GM23338 (cell line): ENCODE measurements around the gene TMEM256. TPM values are rescaled to one million over a fixed set of nuclear protein-coding genes. Genes with fewer than 3 reads are reported as not detected.
A peak's percentile ranks its signal among the peaks of the same experiment; 100 is the strongest.

ENCODE experiments used
- ATAC-seq: fragments of 200-7000 bp; cut with Tn5 transposase; 3 replicates; pipeline ENCODE4 v1.9.1; 2020
- DNase-seq: peaks from one replicate; pipeline ENCODE4 v3.0.0-alpha.2; 2015; ENCODE audit warnings: low spot score
- H2AFZ ChIP-seq: fragments of 200-600 bp; sonication (generic); 2 replicates; pipeline ENCODE4 v1.8.0; 2016; ENCODE audit warnings: antibody characterized with exemption, mild to moderate bottlenecking, moderate library complexity
- H3F3A ChIP-seq: fragments of 200-600 bp; sonication (generic); replicated peaks from 2 replicates; pipeline ENCODE4 v1.8.0; 2017; ENCODE audit warnings: antibody characterized with exemption, mixed run types, low read depth
- H3K27ac ChIP-seq: fragments of 200-600 bp; sonication (generic); 2 replicates; pipeline ENCODE4 v1.6.1; 2016; ENCODE audit warnings: low read depth
- H3K27me3 ChIP-seq: fragments of 200-600 bp; sonication (generic); 2 replicates; pipeline ENCODE4 v1.8.0; 2016; ENCODE audit warnings: mild to moderate bottlenecking, mixed run types, moderate library complexity; ENCODE audit not compliant: insufficient read depth
- H3K36me3 ChIP-seq: fragments of 200-600 bp; sonication (generic); 2 replicates; pipeline ENCODE4 v1.8.0; 2016; ENCODE audit warnings: mild to moderate bottlenecking; ENCODE audit not compliant: insufficient read depth
- H3K4me1 ChIP-seq: fragments of 200-600 bp; sonication (generic); 2 replicates; pipeline ENCODE4 v1.8.0; 2016; ENCODE audit warnings: mild to moderate bottlenecking, moderate library complexity; ENCODE audit not compliant: insufficient read depth
- H3K4me2 ChIP-seq: fragments of 200-600 bp; sonication (generic); 2 replicates; pipeline ENCODE4 v1.7.1; 2017; ENCODE audit warnings: mixed run types
- H3K4me3 ChIP-seq: fragments of 200-600 bp; sonication (generic); 2 replicates; pipeline ENCODE4 v1.6.1; 2016; ENCODE audit warnings: mixed run types
- H3K79me2 ChIP-seq: fragments of 200-600 bp; sonication (generic); replicated peaks from 2 replicates; pipeline ENCODE4 v1.8.0; 2017; ENCODE audit warnings: mild to moderate bottlenecking; ENCODE audit not compliant: insufficient read depth
- H3K9me2 ChIP-seq: fragments of 200-600 bp; sonication (generic); 2 replicates; pipeline ENCODE4 v1.8.0; 2017; ENCODE audit not compliant: insufficient read depth
- H4K20me1 ChIP-seq: fragments of 200-600 bp; sonication (generic); replicated peaks from 2 replicates; pipeline ENCODE4 v1.8.0; 2017; ENCODE audit warnings: mild to moderate bottlenecking; ENCODE audit not compliant: insufficient read depth
- H3K27ac Mint-ChIP-seq: 2 replicates; pipeline ENCODE4 v1.8.0; 2020; ENCODE audit warnings: inconsistent platforms, mild to moderate bottlenecking, moderate library complexity, mixed read lengths
- H3K27me3 Mint-ChIP-seq: 3 replicates; pipeline ENCODE4 v1.8.0; 2022; ENCODE audit warnings: low read depth, mild to moderate bottlenecking, moderate library complexity, mixed read lengths, inconsistent platforms; ENCODE audit not compliant: insufficient read depth, poor library complexity
- H3K36me3 Mint-ChIP-seq: 3 replicates; pipeline ENCODE4 v1.8.0; 2021; ENCODE audit warnings: low read depth, mild to moderate bottlenecking, inconsistent platforms, moderate library complexity, mixed read lengths
- H3K4me1 Mint-ChIP-seq: 3 replicates; pipeline ENCODE4 v1.8.0; 2020; ENCODE audit warnings: mild to moderate bottlenecking, inconsistent platforms, mixed read lengths
- H3K4me3 Mint-ChIP-seq: 3 replicates; pipeline ENCODE4 v1.8.0; 2021; ENCODE audit warnings: moderate library complexity, mild to moderate bottlenecking, inconsistent platforms, mixed read lengths
- H3K9me3 Mint-ChIP-seq: 3 replicates; pipeline ENCODE4 v1.8.0; 2020; ENCODE audit warnings: moderate library complexity, mild to moderate bottlenecking, inconsistent platforms, mixed read lengths
- CREB1 ChIP-seq: fragments of 250-450 bp; sonication (Bioruptor Pico); IDR thresholded peaks from 2 replicates; pipeline ENCODE4 v1.5.0; 2020; ENCODE audit warnings: low read depth, mild to moderate bottlenecking, moderate library complexity
- EZH2 ChIP-seq: fragments of 200-600 bp; sonication (generic); IDR thresholded peaks from one replicate; pipeline ENCODE4 v1.8.0; 2017; ENCODE audit warnings: antibody characterized with exemption, mild to moderate bottlenecking, low read depth; ENCODE audit not compliant: unreplicated experiment
- JUNB ChIP-seq: IDR thresholded peaks from one replicate; pipeline ENCODE4 v1.6.1; 2016; ENCODE audit warnings: antibody characterized with exemption; ENCODE audit not compliant: unreplicated experiment
- NANOG ChIP-seq: IDR thresholded peaks from 2 replicates; pipeline ENCODE4 v1.6.1; 2016; ENCODE audit warnings: antibody characterized with exemption, borderline replicate concordance
- POLR2AphosphoS5 ChIP-seq: IDR thresholded peaks from 2 replicates; pipeline ENCODE4 v1.6.1; 2016; ENCODE audit warnings: antibody characterized with exemption, low read depth
- STAT1 ChIP-seq: IDR thresholded peaks from one replicate; pipeline ENCODE4 v1.6.1; 2016; ENCODE audit warnings: antibody characterized with exemption; ENCODE audit not compliant: unreplicated experiment
- ZNF114 ChIP-seq: fragments of 250-450 bp; sonication (Bioruptor Pico); IDR thresholded peaks from 2 replicates; pipeline ENCODE4 v1.5.0; 2020; ENCODE audit warnings: mild to moderate bottlenecking, moderate library complexity
- ZNF331 ChIP-seq: fragments of 250-450 bp; sonication (Bioruptor Pico); IDR thresholded peaks from 2 replicates; pipeline ENCODE4 v1.5.0; 2020; ENCODE audit warnings: low read depth, mild to moderate bottlenecking, moderate library complexity
- polyA plus RNA-seq: library from polyadenylated mRNA; unstranded; fragments of >200 nt; fragmentation: Nextera tagmentation; extraction: Ambion mirVana; gene quantifications from 2 replicates; pipeline ENCODE4 v1.2.1, GENCODE V29; 2016
- total RNA-seq: library from RNA; depleted of rRNA; stranded (reverse); fragments of >200 nt; shearing (Covaris generic); gene quantifications from 2 replicates; pipeline ENCODE4 v1.2.3, GENCODE V29; 2014
- TF ChIP-seq, protein P1 (sequence below): IDR thresholded peaks from 2 replicates; pipeline ENCODE4 v1.6.1; 2016; ENCODE audit warnings: antibody characterized with exemption
- TF ChIP-seq, protein P2 (sequence below): fragments of 250-450 bp; sonication (Bioruptor Pico); IDR thresholded peaks from 2 replicates; pipeline ENCODE4 v1.5.0; 2020; ENCODE audit warnings: mild to moderate bottlenecking, moderate library complexity
- TF ChIP-seq, protein P3 (sequence below), 2 experiments: fragments of 200-600 bp in 1 of 2; sonication (generic) in 1 of 2; conservative IDR thresholded peaks; 2 replicates each; pipeline versions ENCODE4 v1.5.1 to v1.6.1; 2016 to 2017; ENCODE audit warnings: antibody characterized with exemption in 2 of 2, low read depth in 2 of 2, mild to moderate bottlenecking in 2 of 2, moderate library complexity in 1 of 2
- TF ChIP-seq, protein P4 (sequence below): IDR thresholded peaks from one replicate; pipeline ENCODE4 v1.6.1; 2018; ENCODE audit warnings: antibody characterized with exemption; ENCODE audit not compliant: unreplicated experiment

The TMEM256 gene
- total and polyA plus RNA-seq, 2 experiments from 2014 or later: 127 to 197 TPM

DNA sequence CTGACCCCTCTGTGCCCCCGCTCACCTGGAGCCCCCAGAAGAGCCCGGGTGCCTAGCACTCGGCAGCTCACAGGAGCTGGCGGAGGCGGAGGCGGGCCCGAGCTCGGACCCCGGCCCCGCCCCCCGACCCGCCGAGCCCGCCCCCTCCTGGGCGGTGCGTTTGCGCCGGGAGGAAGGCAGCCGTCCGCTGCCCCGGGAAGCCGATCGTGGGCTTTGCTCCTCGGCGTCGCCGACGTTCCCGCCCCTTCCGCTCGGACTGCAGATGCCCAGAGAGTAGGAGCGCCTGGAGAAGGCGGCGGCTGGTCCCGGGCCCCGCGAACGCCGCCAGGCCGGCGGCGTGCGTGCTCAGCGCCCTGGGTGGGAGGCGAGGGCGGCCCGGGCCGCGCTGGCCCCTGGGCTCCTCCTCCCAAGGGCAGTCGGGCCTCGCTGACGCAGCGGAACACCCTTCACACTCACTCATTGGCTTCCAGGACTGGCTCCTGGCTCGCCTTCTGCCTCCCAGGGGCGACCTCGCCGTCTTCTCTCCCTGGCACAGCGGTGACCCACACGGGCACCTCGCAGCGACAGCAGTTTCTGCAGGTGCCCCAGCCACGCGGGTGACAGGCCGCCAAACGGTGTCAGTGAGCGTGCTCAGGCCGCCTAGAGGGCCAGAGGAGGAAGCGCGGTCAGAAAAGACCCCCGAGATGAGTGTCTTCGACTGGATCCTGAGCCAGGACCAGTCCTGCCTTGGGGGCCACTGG, 9.3 kb downstream of the TMEM256 start, which contains the start of gene PLSCR3:
Gene PLSCR3, minus strand, starts transcription at position 74 of the 740 bp plus-strand sequence. CDS start 415 bp downstream, outside the sequence.
- H3K9me3 Mint-ChIP-seq: no peaks in the 10 kb centered on the region
- no peaks in the 10 kb centered on the region for H3K9me2 ChIP-seq
- H2AFZ ChIP-seq: peak within 1 kb of the TSS; percentile 91
- H3K27me3 Mint-ChIP-seq: peaks cover 16% of the 10 kb centered on the region
- H4K20me1 ChIP-seq: peaks cover 12% of the 10 kb centered on the region
- peak within 1 kb of the TSS; percentile 91 for H3K4me3 ChIP-seq
- H3K27me3 ChIP-seq: no peaks in the 10 kb centered on the region
- H3K4me2 ChIP-seq: peak within 1 kb of the TSS; percentile 98
- H3K4me3 Mint-ChIP-seq: peak within 1 kb of the TSS; percentile 87
- peaks cover 4% of the 10 kb centered on the region; the same call in 1 of the 2 replicates for H3K36me3 ChIP-seq
- ATAC-seq (peak; percentile 75), DNase-seq (peak; percentile 89)
- no peak within 1 kb of the TSS for H3K27ac ChIP-seq
- peak within 1 kb of the TSS; percentile 71; the same call in 1 of the 2 replicates for H3K27ac Mint-ChIP-seq
- TF ChIP-seq ZNF114 (CRISPR knock-in tag) (no peak), EZH2 (no peak), POLR2AphosphoS5 (peak; percentile 65), CREB1 (CRISPR knock-in tag) (no peak), JUNB (no peak), NANOG (no peak), STAT1 (no peak), ZNF331 (CRISPR knock-in tag) (no peak)
- TF ChIP-seq, protein P1, sequence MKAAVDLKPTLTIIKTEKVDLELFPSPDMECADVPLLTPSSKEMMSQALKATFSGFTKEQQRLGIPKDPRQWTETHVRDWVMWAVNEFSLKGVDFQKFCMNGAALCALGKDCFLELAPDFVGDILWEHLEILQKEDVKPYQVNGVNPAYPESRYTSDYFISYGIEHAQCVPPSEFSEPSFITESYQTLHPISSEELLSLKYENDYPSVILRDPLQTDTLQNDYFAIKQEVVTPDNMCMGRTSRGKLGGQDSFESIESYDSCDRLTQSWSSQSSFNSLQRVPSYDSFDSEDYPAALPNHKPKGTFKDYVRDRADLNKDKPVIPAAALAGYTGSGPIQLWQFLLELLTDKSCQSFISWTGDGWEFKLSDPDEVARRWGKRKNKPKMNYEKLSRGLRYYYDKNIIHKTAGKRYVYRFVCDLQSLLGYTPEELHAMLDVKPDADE: no peak
- TF ChIP-seq, protein P2, sequence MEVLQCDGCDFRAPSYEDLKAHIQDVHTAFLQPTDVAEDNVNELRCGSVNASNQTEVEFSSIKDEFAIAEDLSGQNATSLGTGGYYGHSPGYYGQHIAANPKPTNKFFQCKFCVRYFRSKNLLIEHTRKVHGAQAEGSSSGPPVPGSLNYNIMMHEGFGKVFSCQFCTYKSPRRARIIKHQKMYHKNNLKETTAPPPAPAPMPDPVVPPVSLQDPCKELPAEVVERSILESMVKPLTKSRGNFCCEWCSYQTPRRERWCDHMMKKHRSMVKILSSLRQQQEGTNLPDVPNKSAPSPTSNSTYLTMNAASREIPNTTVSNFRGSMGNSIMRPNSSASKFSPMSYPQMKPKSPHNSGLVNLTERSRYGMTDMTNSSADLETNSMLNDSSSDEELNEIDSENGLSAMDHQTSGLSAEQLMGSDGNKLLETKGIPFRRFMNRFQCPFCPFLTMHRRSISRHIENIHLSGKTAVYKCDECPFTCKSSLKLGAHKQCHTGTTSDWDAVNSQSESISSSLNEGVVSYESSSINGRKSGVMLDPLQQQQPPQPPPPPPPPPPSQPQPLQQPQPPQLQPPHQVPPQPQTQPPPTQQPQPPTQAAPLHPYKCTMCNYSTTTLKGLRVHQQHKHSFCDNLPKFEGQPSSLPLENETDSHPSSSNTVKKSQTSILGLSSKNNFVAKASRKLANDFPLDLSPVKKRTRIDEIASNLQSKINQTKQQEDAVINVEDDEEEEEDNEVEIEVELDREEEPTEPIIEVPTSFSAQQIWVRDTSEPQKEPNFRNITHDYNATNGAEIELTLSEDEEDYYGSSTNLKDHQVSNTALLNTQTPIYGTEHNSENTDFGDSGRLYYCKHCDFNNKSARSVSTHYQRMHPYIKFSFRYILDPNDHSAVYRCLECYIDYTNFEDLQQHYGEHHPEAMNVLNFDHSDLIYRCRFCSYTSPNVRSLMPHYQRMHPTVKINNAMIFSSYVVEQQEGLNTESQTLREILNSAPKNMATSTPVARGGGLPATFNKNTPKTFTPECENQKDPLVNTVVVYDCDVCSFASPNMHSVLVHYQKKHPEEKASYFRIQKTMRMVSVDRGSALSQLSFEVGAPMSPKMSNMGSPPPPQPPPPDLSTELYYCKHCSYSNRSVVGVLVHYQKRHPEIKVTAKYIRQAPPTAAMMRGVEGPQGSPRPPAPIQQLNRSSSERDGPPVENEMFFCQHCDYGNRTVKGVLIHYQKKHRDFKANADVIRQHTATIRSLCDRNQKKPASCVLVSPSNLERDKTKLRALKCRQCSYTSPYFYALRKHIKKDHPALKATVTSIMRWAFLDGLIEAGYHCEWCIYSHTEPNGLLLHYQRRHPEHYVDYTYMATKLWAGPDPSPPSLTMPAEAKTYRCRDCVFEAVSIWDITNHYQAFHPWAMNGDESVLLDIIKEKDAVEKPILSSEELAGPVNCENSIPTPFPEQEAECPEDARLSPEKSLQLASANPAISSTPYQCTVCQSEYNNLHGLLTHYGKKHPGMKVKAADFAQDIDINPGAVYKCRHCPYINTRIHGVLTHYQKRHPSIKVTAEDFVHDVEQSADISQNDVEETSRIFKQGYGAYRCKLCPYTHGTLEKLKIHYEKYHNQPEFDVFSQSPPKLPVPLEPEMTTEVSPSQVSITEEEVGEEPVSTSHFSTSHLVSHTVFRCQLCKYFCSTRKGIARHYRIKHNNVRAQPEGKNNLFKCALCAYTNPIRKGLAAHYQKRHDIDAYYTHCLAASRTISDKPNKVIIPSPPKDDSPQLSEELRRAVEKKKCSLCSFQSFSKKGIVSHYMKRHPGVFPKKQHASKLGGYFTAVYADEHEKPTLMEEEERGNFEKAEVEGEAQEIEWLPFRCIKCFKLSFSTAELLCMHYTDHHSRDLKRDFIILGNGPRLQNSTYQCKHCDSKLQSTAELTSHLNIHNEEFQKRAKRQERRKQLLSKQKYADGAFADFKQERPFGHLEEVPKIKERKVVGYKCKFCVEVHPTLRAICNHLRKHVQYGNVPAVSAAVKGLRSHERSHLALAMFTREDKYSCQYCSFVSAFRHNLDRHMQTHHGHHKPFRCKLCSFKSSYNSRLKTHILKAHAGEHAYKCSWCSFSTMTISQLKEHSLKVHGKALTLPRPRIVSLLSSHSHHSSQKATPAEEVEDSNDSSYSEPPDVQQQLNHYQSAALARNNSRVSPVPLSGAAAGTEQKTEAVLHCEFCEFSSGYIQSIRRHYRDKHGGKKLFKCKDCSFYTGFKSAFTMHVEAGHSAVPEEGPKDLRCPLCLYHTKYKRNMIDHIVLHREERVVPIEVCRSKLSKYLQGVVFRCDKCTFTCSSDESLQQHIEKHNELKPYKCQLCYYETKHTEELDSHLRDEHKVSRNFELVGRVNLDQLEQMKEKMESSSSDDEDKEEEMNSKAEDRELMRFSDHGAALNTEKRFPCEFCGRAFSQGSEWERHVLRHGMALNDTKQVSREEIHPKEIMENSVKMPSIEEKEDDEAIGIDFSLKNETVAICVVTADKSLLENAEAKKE: no peak
- TF ChIP-seq, protein P3, sequence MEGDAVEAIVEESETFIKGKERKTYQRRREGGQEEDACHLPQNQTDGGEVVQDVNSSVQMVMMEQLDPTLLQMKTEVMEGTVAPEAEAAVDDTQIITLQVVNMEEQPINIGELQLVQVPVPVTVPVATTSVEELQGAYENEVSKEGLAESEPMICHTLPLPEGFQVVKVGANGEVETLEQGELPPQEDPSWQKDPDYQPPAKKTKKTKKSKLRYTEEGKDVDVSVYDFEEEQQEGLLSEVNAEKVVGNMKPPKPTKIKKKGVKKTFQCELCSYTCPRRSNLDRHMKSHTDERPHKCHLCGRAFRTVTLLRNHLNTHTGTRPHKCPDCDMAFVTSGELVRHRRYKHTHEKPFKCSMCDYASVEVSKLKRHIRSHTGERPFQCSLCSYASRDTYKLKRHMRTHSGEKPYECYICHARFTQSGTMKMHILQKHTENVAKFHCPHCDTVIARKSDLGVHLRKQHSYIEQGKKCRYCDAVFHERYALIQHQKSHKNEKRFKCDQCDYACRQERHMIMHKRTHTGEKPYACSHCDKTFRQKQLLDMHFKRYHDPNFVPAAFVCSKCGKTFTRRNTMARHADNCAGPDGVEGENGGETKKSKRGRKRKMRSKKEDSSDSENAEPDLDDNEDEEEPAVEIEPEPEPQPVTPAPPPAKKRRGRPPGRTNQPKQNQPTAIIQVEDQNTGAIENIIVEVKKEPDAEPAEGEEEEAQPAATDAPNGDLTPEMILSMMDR (conservative IDR thresholded peaks at IDR 0.05; ENCODE audit: low read depth in 2 of 2): peak; percentile 28 to 42; a peak in 3 of 4 replicates
- TF ChIP-seq, protein P4, sequence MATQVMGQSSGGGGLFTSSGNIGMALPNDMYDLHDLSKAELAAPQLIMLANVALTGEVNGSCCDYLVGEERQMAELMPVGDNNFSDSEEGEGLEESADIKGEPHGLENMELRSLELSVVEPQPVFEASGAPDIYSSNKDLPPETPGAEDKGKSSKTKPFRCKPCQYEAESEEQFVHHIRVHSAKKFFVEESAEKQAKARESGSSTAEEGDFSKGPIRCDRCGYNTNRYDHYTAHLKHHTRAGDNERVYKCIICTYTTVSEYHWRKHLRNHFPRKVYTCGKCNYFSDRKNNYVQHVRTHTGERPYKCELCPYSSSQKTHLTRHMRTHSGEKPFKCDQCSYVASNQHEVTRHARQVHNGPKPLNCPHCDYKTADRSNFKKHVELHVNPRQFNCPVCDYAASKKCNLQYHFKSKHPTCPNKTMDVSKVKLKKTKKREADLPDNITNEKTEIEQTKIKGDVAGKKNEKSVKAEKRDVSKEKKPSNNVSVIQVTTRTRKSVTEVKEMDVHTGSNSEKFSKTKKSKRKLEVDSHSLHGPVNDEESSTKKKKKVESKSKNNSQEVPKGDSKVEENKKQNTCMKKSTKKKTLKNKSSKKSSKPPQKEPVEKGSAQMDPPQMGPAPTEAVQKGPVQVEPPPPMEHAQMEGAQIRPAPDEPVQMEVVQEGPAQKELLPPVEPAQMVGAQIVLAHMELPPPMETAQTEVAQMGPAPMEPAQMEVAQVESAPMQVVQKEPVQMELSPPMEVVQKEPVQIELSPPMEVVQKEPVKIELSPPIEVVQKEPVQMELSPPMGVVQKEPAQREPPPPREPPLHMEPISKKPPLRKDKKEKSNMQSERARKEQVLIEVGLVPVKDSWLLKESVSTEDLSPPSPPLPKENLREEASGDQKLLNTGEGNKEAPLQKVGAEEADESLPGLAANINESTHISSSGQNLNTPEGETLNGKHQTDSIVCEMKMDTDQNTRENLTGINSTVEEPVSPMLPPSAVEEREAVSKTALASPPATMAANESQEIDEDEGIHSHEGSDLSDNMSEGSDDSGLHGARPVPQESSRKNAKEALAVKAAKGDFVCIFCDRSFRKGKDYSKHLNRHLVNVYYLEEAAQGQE: no peak
- no peaks in the 10 kb centered on the region for H3K79me2 ChIP-seq
- H3K4me1 Mint-ChIP-seq: peaks cover 25% of the 10 kb centered on the region
- H3K36me3 Mint-ChIP-seq: peaks cover 26% of the 10 kb centered on the region
- H3K4me1 ChIP-seq: no peaks in the 10 kb centered on the region; the same call in 1 of the 2 replicates
- peaks cover 21% of the 10 kb centered on the region; the same call in 1 of the 2 replicates for H3F3A ChIP-seq
